ENCODE measurements around the gene CADM2.

Gene CADM2

GRCh38 chr3:85208650-85209049, 249.9 kb downstream of the CADM2 start:
- no peak for FAIRE-seq

- no peak for FAIRE-seq
These were observed 251.8 kb downstream of the CADM2 start for GRCh38 chr3:85210540-85210939.

GRCh38 chr3:85228966-85229365, 270.2 kb downstream of the CADM2 start:
- no peak for FAIRE-seq

GRCh38 chr3:85244091-85244490, 285.3 kb downstream of the CADM2 start:
- FAIRE-seq, result no peak

GRCh38 chr3:85244519-85244918, 285.7 kb downstream of the CADM2 start:
- FAIRE-seq, result no peak

- FAIRE-seq, result no peak
These were observed 293.0 kb downstream of the CADM2 start for GRCh38 chr3:85251766-85252165.

- FAIRE-seq, result no peak
These were observed 293.9 kb downstream of the CADM2 start for GRCh38 chr3:85252686-85253085.

GRCh38 chr3:85254738-85255137, 295.9 kb downstream of the CADM2 start:
- no peak for FAIRE-seq

GRCh38 chr3:85255949-85256348, 297.2 kb downstream of the CADM2 start:
- FAIRE-seq, result no peak

GRCh38 chr3:85258326-85258725, 299.5 kb downstream of the CADM2 start:
- FAIRE-seq, result no peak

- no peak for FAIRE-seq
These were observed 300.0 kb downstream of the CADM2 start for GRCh38 chr3:85258819-85259218.

GRCh38 chr3:85259748-85260147, 301.0 kb downstream of the CADM2 start:
- FAIRE-seq, result no peak

GRCh38 chr3:85264381-85264780, 305.6 kb downstream of the CADM2 start:
- no peak for FAIRE-seq

- no peak for FAIRE-seq
These were observed 311.7 kb downstream of the CADM2 start for GRCh38 chr3:85270488-85270887.

GRCh38 chr3:85271911-85272310, 313.1 kb downstream of the CADM2 start:
- FAIRE-seq, result no peak

- no peak for FAIRE-seq
These were observed 329.5 kb downstream of the CADM2 start for GRCh38 chr3:85288257-85288656.

- no peak for FAIRE-seq
These were observed 338.5 kb downstream of the CADM2 start for GRCh38 chr3:85297291-85297690.

GRCh38 chr3:85298032-85298431, 339.2 kb downstream of the CADM2 start:
- no peak for FAIRE-seq

GRCh38 chr3:85303156-85303555, 344.4 kb downstream of the CADM2 start:
- FAIRE-seq, result no peak

GRCh38 chr3:85304360-85304964, 345.7 kb downstream of the CADM2 start:
- no peak for FAIRE-seq

- no peak for FAIRE-seq
These were observed 353.5 kb downstream of the CADM2 start for GRCh38 chr3:85312331-85312730.

GRCh38 chr3:85313380-85313779, 354.6 kb downstream of the CADM2 start:
- no peak for FAIRE-seq

GRCh38 chr3:85316252-85316651, 357.5 kb downstream of the CADM2 start:
- no peak for FAIRE-seq

- FAIRE-seq, result no peak
These were observed 363.1 kb downstream of the CADM2 start for GRCh38 chr3:85321892-85322291.

GRCh38 chr3:85330071-85330470, 371.3 kb downstream of the CADM2 start:
- FAIRE-seq, result no peak

Measured in endometrium (tissue), 2 donors.